Lower lobe of right lung (tissue), 2 donors: Measurements from ENCODE around the gene PSMD8. TPM values are rescaled to one million over a fixed set of nuclear protein-coding genes. Genes with fewer than 3 reads are reported as not detected.

Source experiments
- ATAC-seq, 2 donors: fragments of 200-7000 bp; cut with Tn5 transposase; one replicate each; pipeline ENCODE4 v1.9.1; 2020 to 2022; ENCODE audit warnings: mild to moderate bottlenecking in 2 of 2, moderate library complexity in 2 of 2
- DNase-seq: peaks from one replicate; pipeline ENCODE4 v3.0.0-alpha.2; 2020
- H3K27ac ChIP-seq: fragments of 200-600 bp; one replicate; pipeline ENCODE4 v1.8.0; 2022
- H3K27me3 ChIP-seq: fragments of 200-600 bp; one replicate; pipeline ENCODE4 v1.8.0; 2022; ENCODE audit warnings: low read depth
- H3K36me3 ChIP-seq: fragments of 200-600 bp; one replicate; pipeline ENCODE4 v1.8.0; 2022; ENCODE audit warnings: mild to moderate bottlenecking
- H3K4me1 ChIP-seq: fragments of 200-600 bp; one replicate; pipeline ENCODE4 v1.8.0; 2022
- H3K4me3 ChIP-seq: fragments of 200-600 bp; one replicate; pipeline ENCODE4 v1.8.0; 2022; ENCODE audit warnings: mild to moderate bottlenecking
- H3K9me3 ChIP-seq: fragments of 200-600 bp; one replicate; pipeline ENCODE4 v1.8.0; 2022
- CTCF ChIP-seq: fragments of 200-600 bp; IDR thresholded peaks from one replicate; pipeline ENCODE4 v1.8.0; 2022; ENCODE audit warnings: antibody characterized with exemption, mild to moderate bottlenecking
- intact Hi-C: fragments of 100-400 bp; cut with DNase I; formaldehyde crosslinking; loops from one replicate; pipeline ENCODE4 v1.11.0; 2022
- total RNA-seq: library from RNA; stranded (reverse); fragmentation: NEBNext Ultra II Directional; extraction: Animal tissue kit (Norgen Biotek cat#: 25700); gene quantifications from one replicate; pipeline ENCODE4 v1.2.1, GENCODE V29; 2021
- donor health status: DM: no; HTN: yes; CAD: no; lungs with severe emphysema.

The PSMD8 gene
- total RNA-seq, 1 donor from 2014 or later: 113 TPM

GRCh38 chr19:38381138-38381537, 6.8 kb downstream of the PSMD8 start:
- Histone ChIP-seq H3K9me3 (no peaks in the 10 kb centered on the region), H3K4me3 (no peak overlapping the region), H3K27ac (no peak overlapping the region), H3K4me1 (peaks cover 9% of the 10 kb centered on the region), H3K27me3 (peaks cover 12% of the 10 kb centered on the region), H3K36me3 (peaks cover 77% of the 10 kb centered on the region)
- intact Hi-C loops: no loop called here
- DNase-seq: no peak
- ATAC-seq: no peak
- no peak for TF ChIP-seq CTCF

- H3K36me3 ChIP-seq: peaks cover 57% of the 10 kb centered on the region
These were observed 8.8 kb downstream of the PSMD8 start for GRCh38 chr19:38383184-38383583.

GRCh38 chr19:38383743-38384142, 9.4 kb downstream of the PSMD8 start:
- no peak overlapping the region for H3K27ac ChIP-seq
- DNase-seq (no peak), ATAC-seq (no peak)
- peaks cover 12% of the 10 kb centered on the region for H3K27me3 ChIP-seq
- intact Hi-C loops: no loop called here
- H3K4me1 ChIP-seq: peaks cover 25% of the 10 kb centered on the region
- peaks cover 53% of the 10 kb centered on the region for H3K36me3 ChIP-seq
- H3K9me3 ChIP-seq: no peaks in the 10 kb centered on the region
- H3K4me3 ChIP-seq: no peak overlapping the region
- TF ChIP-seq CTCF: no peak

More at GRCh38 chr19:38383184-38383583, 8.8 kb downstream of the PSMD8 start:
- intact Hi-C loops: no loop called here
- TF ChIP-seq CTCF: no peak
- Histone ChIP-seq H3K27me3 (peaks cover 12% of the 10 kb centered on the region), H3K4me1 (peaks cover 20% of the 10 kb centered on the region), H3K9me3 (no peaks in the 10 kb centered on the region), H3K27ac (no peak overlapping the region), H3K4me3 (no peak overlapping the region)
- DNase-seq (no peak), ATAC-seq (no peak)

- peaks cover 31% of the 10 kb centered on the region for H3K4me1 ChIP-seq
- H3K9me3 ChIP-seq: no peaks in the 10 kb centered on the region
- ATAC-seq (no peak), DNase-seq (no peak)
- H3K27ac ChIP-seq: no peak overlapping the region
- H3K27me3 ChIP-seq: peaks cover 12% of the 10 kb centered on the region
- intact Hi-C loops: no loop called here
- H3K36me3 ChIP-seq: peaks cover 47% of the 10 kb centered on the region
- no peak for TF ChIP-seq CTCF
- H3K4me3 ChIP-seq: no peak overlapping the region
These were observed 10.0 kb downstream of the PSMD8 start for GRCh38 chr19:38384209-38385027.

GRCh38 chr19:38385057-38385803, 10.9 kb downstream of the PSMD8 start:
- no peak overlapping the region for H3K4me3 ChIP-seq
- no peak for ATAC-seq
- intact Hi-C loops: no loop called here
- peaks cover 32% of the 10 kb centered on the region for H3K4me1 ChIP-seq
- peaks cover 12% of the 10 kb centered on the region for H3K27me3 ChIP-seq
- H3K9me3 ChIP-seq: no peaks in the 10 kb centered on the region
- no peak for DNase-seq
- H3K36me3 ChIP-seq: peaks cover 38% of the 10 kb centered on the region
- no peak for TF ChIP-seq CTCF
- no peak overlapping the region for H3K27ac ChIP-seq
